ENCODE measurements around the gene TMPRSS13.

Gene TMPRSS13

GRCh38 chr11:117884994-117885393, 44.2 kb downstream of the TMPRSS13 start:
- DNase-seq = no peak

GRCh38 chr11:117883063-117883462, 46.1 kb downstream of the TMPRSS13 start:
- DNase-seq = no peak

DNA sequence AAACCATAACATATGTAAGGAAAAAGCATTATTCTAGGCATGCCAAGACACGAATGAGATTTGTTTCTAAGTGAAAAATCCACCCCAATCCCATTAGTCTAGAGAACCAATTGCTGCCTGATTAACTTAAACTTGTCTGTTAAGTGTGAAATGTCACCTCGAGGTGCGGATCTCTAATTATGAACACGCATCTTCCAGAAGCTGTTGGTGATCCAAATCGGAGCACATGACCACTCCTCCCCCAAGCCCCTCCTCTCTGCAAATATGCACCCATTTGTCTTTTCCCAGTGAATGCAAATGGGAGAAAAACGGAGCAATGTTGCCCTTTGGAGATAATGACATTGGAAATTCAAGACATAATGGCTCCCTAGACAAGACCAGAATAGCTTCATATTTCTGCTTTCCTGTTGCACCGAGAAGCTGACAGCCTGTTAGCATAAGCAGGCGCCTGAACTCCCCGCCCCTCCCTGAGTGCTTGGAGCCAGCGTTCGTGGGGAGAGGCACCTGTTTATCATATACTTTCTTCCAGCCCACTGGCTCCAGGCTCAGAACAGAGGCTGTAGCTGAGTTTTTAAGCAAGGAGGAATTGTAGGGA, 46.8 kb downstream of the TMPRSS13 start:
- peak; percentile 30 for DNase-seq

DNA sequence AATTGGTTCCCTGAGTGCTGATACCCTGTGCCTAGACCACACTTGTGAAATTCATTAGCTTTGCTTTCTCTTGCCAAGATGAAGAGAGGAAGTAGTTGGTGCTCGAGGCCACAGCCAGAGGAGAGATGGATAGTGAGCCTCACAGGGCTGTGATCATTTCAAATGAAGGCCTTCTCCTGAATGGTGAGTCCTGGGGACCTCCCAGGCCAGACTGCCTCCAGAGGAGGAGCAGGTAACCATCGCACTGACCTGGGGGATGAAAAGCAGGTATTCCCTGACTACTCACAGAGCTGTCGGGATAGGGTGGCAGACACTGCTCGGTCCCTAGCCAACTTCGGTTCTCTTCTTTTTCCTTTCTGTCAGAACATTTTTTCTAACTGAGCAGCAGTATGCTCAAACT, 48.0 kb downstream of the TMPRSS13 start:
- no peak for DNase-seq

DNA sequence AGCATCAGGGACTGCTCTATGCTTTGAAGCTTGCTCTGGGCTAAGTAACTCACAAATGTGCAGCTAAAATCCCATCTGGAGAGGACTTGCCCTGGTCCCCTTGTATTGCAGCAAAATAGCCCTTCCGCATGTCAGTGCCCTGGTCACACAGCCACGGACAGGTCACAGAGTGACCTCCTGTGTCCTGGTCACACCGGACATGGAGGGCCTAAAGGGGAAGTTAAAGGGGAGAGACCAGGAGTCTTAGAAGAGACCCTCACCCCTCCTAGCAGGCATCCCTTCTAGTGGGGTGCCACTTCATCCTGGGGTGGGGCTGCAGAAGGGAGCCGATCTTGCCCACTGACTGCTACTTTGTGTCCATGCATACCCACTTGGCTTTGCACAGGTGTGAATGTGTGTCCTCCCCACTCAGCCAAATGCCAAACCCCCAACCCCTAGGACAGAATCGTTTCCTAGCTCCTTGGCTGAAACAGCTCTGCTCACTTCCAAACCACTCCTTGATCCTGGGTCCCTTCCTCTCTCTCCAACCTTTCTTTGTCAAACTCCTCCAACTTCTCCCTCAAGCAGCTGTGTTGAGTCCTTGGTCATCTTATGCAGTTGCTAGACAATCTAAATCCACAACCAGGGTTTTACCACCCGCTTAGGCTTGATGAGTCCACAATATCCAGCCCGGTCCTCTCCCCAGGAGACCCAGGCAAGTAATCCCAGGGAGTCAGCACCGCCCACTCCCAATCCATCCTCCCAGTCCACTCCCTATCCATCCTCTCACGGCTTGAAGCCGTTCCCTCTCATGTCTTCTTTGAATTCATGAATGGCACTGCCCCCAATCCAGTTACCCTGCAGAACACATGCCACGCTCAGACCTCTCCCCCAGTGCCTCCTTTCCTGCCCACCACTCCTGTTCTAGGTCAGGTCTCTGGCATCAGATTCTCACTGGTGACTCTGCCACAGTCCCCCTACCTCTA, 49.4 kb downstream of the TMPRSS13 start:
- DNase-seq = no peak

GRCh38 chr11:117878939-117879475, 50.2 kb downstream of the TMPRSS13 start:
- no peak for DNase-seq

DNA sequence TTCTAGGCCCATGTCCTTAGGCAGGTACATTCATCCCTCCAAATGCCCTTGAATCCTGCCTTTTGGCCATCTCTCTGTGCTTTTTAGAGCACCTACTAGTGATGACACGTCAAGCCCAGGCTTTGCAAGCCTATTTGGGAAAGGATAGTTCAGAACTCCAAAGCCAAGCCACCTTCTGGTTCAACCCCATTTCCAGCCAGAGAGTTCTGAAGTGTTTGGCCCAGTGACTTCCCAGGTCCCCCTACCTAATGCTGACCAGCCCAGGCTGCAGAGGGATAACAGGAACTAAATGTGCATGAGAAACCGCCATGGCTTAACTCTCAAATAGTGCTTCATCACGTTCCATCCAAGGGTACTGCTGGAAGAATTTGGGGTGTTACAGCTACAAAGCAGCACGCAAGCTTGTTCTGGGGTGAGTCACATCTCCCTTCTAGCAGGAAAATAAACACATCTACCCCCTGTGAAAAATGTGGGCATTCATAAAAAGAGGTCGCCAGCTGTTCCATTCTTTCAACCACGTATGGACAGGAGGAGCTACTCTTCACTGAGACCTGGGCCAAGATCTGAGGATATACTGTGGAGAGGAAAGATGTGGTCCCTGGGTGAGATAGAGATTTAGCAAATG, 50.8 kb downstream of the TMPRSS13 start:
- no peak for DNase-seq

DNA sequence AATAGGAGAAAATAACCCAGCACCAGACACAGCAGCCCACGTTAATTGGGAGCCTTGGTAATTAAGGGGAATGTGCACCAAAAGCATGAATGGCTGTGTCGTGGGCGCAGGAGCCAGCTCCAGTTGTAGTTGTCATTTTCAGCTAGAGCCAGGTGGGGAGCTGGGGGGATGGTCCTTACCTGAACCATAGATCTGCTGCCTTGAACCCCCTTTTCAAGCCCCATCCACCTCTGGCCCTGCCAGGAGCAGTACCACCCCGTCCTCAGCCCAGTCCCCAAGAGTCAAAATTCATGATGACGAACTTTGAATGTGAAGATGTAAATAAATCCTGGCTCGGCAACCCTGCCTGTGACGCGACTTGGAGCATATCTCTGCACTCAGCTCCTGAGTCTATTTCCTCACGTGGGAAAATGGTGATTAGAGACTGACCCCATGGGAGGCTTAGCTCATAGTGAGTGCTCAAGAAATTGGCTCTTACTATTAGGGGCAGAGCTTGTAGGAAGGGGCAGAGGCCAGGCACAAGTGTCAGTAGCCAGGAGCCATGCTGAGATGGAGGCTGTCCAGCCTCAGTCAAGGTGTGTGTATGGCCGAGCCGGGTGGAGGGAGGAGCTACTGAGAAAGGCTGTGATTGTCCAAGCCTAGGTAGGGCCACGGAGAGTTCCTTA, 52.0 kb downstream of the TMPRSS13 start:
- DNase-seq = peak; percentile 19

DNA sequence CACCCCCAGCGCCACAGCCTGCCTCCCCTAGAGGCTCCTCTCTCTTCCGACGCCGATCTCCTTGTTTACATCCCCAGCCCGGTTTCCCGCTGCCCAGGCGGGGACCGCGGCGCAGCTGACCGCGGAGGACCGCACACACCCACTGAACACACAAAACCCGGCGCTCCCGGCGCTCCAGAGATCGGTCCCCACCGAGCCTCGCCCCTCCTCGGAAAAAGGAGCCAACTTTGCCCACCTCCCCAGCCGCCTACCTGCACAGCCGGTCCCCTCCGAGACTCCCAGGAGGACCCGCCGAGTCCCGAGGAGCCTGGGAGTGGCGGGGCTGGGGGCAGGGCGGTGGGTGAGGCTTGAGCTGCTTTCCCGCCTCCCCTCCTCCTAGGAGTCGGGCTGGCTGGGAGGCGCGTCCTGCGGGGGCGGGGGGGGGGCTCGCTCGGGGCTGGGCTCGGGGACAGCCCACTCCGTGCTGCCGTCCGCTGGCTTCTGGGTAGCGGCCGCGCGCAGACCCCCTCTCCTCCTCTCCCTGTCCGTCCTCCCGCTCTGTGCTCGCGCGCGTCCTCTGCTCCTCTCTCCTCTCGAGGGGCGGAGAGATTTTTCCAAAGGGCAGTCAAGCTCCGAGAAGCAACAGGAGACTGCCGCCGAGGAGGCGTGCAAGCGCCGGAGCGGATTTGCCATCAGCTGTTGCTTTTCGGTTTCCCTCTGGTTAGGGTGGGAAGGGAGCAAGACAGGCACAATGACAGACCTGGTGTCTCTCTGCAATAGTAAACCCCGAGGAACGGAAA, 52.7 kb downstream of the TMPRSS13 start, which contains the start of gene FXYD6:
Gene FXYD6, minus strand, starts transcription at position 318 of the 779 bp plus-strand sequence. CDS start 33,882 bp downstream, outside the sequence.
- peak; percentile 89 for DNase-seq

DNA sequence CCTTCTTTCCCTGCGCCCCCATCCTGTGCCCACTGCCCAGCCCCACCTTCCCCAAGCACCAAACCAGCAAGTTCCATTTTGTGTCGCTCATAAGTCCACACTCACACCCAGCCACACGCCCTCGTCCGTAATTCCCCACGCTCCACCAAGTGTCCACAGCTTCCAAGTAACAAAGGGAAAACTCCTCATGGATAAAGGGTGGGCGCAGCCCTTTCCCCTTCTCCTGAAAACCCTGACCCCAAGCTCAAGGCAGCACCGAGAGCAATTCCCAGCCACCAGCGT, 53.2 kb downstream of the TMPRSS13 start:
- peak; percentile 39 for DNase-seq

GRCh38 chr11:117875382-117876058, 53.7 kb downstream of the TMPRSS13 start:
- DNase-seq = peak; percentile 39

DNA sequence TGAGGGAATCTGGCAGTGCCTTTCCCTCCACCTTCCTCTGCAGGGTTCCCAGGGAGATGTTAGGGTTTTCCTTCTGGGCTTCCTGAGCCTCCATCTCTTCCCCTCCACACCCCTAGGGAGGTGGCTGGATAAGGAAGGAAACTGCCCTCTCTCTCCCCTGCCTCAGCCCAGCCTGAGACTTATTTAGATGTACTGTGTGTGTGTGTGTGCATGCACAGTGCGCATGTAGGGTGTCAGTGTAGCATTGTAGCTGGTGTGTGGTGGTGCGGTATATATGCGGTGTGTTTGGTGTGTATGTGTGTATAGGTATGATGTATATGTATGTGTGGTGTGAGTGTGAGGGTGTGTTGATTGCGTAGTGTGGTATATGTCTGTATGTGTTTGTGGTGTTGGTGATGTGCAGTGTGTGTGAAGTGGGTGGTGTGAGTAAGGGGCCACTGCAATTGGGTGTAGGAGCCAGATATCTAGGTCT, 54.3 kb downstream of the TMPRSS13 start:
- no peak for DNase-seq

GRCh38 chr11:117874253-117874909, 54.8 kb downstream of the TMPRSS13 start:
- DNase-seq = no peak

DNA sequence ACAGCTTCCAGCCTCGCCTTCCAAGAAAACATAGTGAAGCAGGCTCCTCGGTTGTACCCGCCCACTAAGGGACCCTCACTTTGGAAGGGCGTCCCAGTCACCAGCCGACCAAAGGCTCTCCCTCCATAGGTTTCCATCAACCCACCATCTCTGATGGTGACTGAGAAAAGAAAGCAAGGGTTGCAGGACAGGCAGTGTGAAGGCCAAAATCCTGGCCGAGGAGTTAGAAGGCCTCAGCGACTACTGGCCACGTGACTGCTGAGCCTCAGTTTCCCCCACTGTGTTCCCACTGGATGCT, 55.4 kb downstream of the TMPRSS13 start:
- no peak for DNase-seq

- DNase-seq = no peak
These were observed 56.0 kb downstream of the TMPRSS13 start for GRCh38 chr11:117872975-117873827.

GRCh38 chr11:117872420-117872961, 56.7 kb downstream of the TMPRSS13 start:
- no peak for DNase-seq

- DNase-seq = no peak
These were observed 57.4 kb downstream of the TMPRSS13 start for GRCh38 chr11:117871784-117872183.

- no peak for DNase-seq
These were observed 58.0 kb downstream of the TMPRSS13 start for GRCh38 chr11:117871160-117871559.

GRCh38 chr11:117870103-117870952, 58.9 kb downstream of the TMPRSS13 start:
- no peak for DNase-seq

Data from NCI-H82 (cell line).